Measurements from ENCODE around the gene SSTR5. TPM values are rescaled to one million over a fixed set of nuclear protein-coding genes. Genes with fewer than 3 reads are reported as not detected.

Gene SSTR5
- total and polyA plus RNA-seq, 2 donors from 2014 or later = 6.7 TPM; not detected in 1

- H3K9ac ChIP-seq (ENCODE audit: low read length in 3 of 3) = no peak overlapping the region
- no peaks in the 10 kb centered on the region for H3K9me3 ChIP-seq (ENCODE audit: control insufficient read depth in 2 of 3, insufficient read depth in 1 of 3, low read length in 3 of 3)
- intact Hi-C loops (cut with DNase I) = no loop called here
- TF ChIP-seq CTCF (IDR thresholded peaks at IDR 0.05; ENCODE audit: borderline replicate concordance, extremely low read depth, insufficient read depth) = no peak
- no peak overlapping the region for H3K27ac ChIP-seq (ENCODE audit: low read depth in 2 of 2, low read length in 2 of 2)
- H3K27me3 ChIP-seq (ENCODE audit: control insufficient read depth, insufficient read depth, low read length) = no peaks in the 10 kb centered on the region
- no peaks in the 10 kb centered on the region for H3K36me3 ChIP-seq (ENCODE audit: control insufficient read depth in 2 of 3, insufficient read depth in 3 of 3, low read length in 3 of 3)
- no peaks in the 10 kb centered on the region for H3K4me1 ChIP-seq (ENCODE audit: control insufficient read depth in 2 of 3, insufficient read depth in 2 of 3, low read depth in 1 of 3, low read length in 3 of 3)
- FAIRE-seq (no peak), DNase-seq (no peak)
- H3K4me3 ChIP-seq (ENCODE audit: low read length in 3 of 3) = no peak overlapping the region
These were observed 49.3 kb downstream of the SSTR5 start for GRCh38 chr16:1121601-1122397.

- no peak for TF ChIP-seq CTCF (IDR thresholded peaks at IDR 0.05; ENCODE audit: borderline replicate concordance, extremely low read depth, insufficient read depth)
- H3K4me3 ChIP-seq (ENCODE audit: low read length in 3 of 3) = no peak overlapping the region
- H3K27ac ChIP-seq (ENCODE audit: low read depth in 2 of 2, low read length in 2 of 2) = no peak overlapping the region
- H3K27me3 ChIP-seq (ENCODE audit: control insufficient read depth, insufficient read depth, low read length) = no peaks in the 10 kb centered on the region
- no peaks in the 10 kb centered on the region for H3K4me1 ChIP-seq (ENCODE audit: control insufficient read depth in 2 of 3, insufficient read depth in 2 of 3, low read depth in 1 of 3, low read length in 3 of 3)
- FAIRE-seq (no peak), DNase-seq (no peak)
- intact Hi-C loops (cut with DNase I) = no loop called here
- H3K9ac ChIP-seq (ENCODE audit: low read length in 3 of 3) = no peak overlapping the region
- no peaks in the 10 kb centered on the region for H3K9me3 ChIP-seq (ENCODE audit: control insufficient read depth in 2 of 3, insufficient read depth in 1 of 3, low read length in 3 of 3)
- H3K36me3 ChIP-seq (ENCODE audit: control insufficient read depth in 2 of 3, insufficient read depth in 3 of 3, low read length in 3 of 3) = no peaks in the 10 kb centered on the region
These were observed 49.8 kb downstream of the SSTR5 start for GRCh38 chr16:1122398-1122765.

- Histone ChIP-seq H3K27ac (ENCODE audit: low read depth in 2 of 2, low read length in 2 of 2) (no peak overlapping the region), H3K4me1 (ENCODE audit: control insufficient read depth in 2 of 3, insufficient read depth in 2 of 3, low read depth in 1 of 3, low read length in 3 of 3) (no peaks in the 10 kb centered on the region), H3K4me3 (ENCODE audit: low read length in 3 of 3) (no peak overlapping the region), H3K36me3 (ENCODE audit: control insufficient read depth in 2 of 3, insufficient read depth in 3 of 3, low read length in 3 of 3) (no peaks in the 10 kb centered on the region), H3K9ac (ENCODE audit: low read length in 3 of 3) (no peak overlapping the region), H3K9me3 (ENCODE audit: control insufficient read depth in 2 of 3, insufficient read depth in 1 of 3, low read length in 3 of 3) (no peaks in the 10 kb centered on the region), H3K27me3 (ENCODE audit: control insufficient read depth, insufficient read depth, low read length) (no peaks in the 10 kb centered on the region)
- FAIRE-seq = no peak
- no peak for TF ChIP-seq CTCF (IDR thresholded peaks at IDR 0.05; ENCODE audit: borderline replicate concordance, extremely low read depth, insufficient read depth)
- intact Hi-C loops (cut with DNase I) = no loop called here
- no peak for DNase-seq
These were observed 51.1 kb downstream of the SSTR5 start for GRCh38 chr16:1123525-1124230.
